ENCODE results near the gene COL28A1.

COL28A1 gene

DNA sequence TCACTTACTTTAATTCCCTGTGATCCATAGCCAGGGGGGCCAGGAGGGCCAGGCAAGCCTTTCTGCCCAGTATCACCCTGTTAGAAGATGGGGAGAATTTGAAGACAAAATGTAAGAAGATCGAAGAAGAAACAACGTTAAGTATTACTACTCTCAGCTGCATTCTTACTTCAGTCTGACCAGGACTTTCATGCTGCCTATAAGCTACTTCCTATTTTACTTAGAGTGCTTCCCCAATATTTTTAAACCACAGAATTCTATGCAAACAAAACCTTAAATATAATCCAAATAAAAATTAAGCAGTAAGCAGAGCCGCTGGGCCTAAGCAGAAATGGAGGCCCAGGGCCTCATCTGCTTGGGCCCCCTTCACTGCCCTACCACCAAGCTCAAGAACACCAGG lies 117.8 kb downstream of the COL28A1 start:
- no peak for TF ChIP-seq EZH2phosphoT487 (IDR thresholded peaks at IDR 0.05; ENCODE audit: borderline replicate concordance, low read length)
- TF ChIP-seq, protein P1, sequence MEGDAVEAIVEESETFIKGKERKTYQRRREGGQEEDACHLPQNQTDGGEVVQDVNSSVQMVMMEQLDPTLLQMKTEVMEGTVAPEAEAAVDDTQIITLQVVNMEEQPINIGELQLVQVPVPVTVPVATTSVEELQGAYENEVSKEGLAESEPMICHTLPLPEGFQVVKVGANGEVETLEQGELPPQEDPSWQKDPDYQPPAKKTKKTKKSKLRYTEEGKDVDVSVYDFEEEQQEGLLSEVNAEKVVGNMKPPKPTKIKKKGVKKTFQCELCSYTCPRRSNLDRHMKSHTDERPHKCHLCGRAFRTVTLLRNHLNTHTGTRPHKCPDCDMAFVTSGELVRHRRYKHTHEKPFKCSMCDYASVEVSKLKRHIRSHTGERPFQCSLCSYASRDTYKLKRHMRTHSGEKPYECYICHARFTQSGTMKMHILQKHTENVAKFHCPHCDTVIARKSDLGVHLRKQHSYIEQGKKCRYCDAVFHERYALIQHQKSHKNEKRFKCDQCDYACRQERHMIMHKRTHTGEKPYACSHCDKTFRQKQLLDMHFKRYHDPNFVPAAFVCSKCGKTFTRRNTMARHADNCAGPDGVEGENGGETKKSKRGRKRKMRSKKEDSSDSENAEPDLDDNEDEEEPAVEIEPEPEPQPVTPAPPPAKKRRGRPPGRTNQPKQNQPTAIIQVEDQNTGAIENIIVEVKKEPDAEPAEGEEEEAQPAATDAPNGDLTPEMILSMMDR (IDR thresholded peaks at IDR 0.05; ENCODE audit: low read depth, low read length, poor library complexity, severe bottlenecking) = no peak
- Histone ChIP-seq H3K27ac (ENCODE audit: low read depth, low read length) (no peak overlapping the region), H3K27me3 (ENCODE audit: control insufficient read depth, low read length) (peaks cover 11% of the 10 kb centered on the region; the same call in 1 of the 2 replicates), H3K4me3 (ENCODE audit: low read length) (no peak overlapping the region), H3F3A (ENCODE audit: control insufficient read depth, insufficient read depth) (no peaks in the 10 kb centered on the region), H4K20me1 (ENCODE audit: control insufficient read depth, insufficient read depth, low read depth, low read length) (no peaks in the 10 kb centered on the region), H3K9me3 (ENCODE audit: control insufficient read depth, insufficient read depth, low read length) (no peaks in the 10 kb centered on the region), H3K4me1 (ENCODE audit: control insufficient read depth, low read length) (no peaks in the 10 kb centered on the region), H3K9me2 (replicated peaks; ENCODE audit: control insufficient read depth, low read length) (no peaks in the 10 kb centered on the region), H3K4me2 (ENCODE audit: low read length) (no peak overlapping the region), H3K36me3 (ENCODE audit: control insufficient read depth, low read length) (no peaks in the 10 kb centered on the region), H3K79me2 (ENCODE audit: control insufficient read depth, low read length) (no peaks in the 10 kb centered on the region)

DNA sequence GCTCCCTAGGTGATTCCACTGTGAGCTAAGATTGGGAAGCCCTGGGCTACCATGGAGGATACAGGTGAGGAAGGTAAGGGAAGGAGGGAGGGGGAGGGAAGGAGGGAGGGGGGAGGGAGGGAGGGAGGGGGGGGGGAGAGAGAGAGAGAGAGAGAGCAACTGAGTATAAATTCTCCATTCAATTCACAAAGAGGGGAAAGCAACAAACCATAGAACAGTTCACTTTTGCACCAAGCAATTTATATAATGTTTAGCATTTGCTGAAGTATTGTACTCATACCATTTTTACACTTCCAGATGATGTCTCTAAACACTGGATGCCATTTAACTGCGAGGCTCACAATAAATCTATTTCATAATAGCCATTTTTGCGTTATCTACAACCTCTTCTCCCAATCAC lies 118.3 kb downstream of the COL28A1 start:
- Histone ChIP-seq H3K27me3 (ENCODE audit: control insufficient read depth, low read length) (peaks cover 11% of the 10 kb centered on the region; the same call in 1 of the 2 replicates), H3K4me1 (ENCODE audit: control insufficient read depth, low read length) (no peaks in the 10 kb centered on the region), H3K4me2 (ENCODE audit: low read length) (no peak overlapping the region), H4K20me1 (ENCODE audit: control insufficient read depth, insufficient read depth, low read depth, low read length) (no peaks in the 10 kb centered on the region), H3K36me3 (ENCODE audit: control insufficient read depth, low read length) (no peaks in the 10 kb centered on the region), H3K9me3 (ENCODE audit: control insufficient read depth, insufficient read depth, low read length) (no peaks in the 10 kb centered on the region), H3K9me2 (replicated peaks; ENCODE audit: control insufficient read depth, low read length) (no peaks in the 10 kb centered on the region), H3K27ac (ENCODE audit: low read depth, low read length) (no peak overlapping the region), H3K4me3 (ENCODE audit: low read length) (no peak overlapping the region), H3F3A (ENCODE audit: control insufficient read depth, insufficient read depth) (no peaks in the 10 kb centered on the region), H3K79me2 (ENCODE audit: control insufficient read depth, low read length) (no peaks in the 10 kb centered on the region)
- TF ChIP-seq, protein P1 (IDR thresholded peaks at IDR 0.05; ENCODE audit: low read depth, low read length, poor library complexity, severe bottlenecking) = no peak
- no peak for TF ChIP-seq EZH2phosphoT487 (IDR thresholded peaks at IDR 0.05; ENCODE audit: borderline replicate concordance, low read length)

DNA sequence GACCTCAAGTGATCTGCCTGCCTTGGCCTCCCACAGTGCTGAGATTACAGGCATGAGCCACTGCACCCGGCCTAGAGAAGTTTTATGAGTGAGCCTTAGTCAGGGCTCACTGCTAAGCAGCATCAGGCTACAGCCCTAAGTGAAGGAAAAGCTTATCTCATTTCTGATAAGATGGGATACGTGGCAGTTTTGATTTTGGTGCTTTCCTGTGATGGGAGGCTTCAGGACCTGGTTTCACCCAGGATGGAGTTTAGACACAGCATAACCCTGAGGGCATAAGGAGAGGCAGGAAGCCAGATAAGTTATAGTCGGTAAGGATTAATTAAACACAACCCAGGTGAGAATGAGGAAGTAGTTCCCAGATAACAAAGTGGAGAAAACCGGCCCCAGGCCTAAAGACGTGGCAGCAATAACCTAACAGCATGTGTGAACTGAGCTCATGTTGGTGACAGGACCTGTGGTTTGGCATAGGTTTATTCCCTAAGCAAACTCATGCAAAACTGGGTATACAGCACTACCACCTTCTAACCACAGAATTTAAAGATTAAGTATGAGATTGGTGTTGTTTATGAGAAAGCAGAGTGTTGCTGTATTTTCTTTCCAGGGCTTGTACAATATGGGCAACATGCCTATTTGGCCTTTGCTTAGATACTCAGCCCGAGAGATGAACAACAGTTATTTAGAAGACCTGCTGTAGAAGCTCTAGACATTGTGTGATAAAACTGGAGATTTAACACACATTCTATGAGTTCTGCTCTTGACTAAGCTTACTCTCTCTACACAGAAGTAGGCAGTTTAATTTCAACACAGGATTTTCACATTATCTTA lies 119.4 kb downstream of the COL28A1 start:
- no peaks in the 10 kb centered on the region for H3K9me2 ChIP-seq (replicated peaks; ENCODE audit: control insufficient read depth, low read length)
- no peaks in the 10 kb centered on the region for H3K4me1 ChIP-seq (ENCODE audit: control insufficient read depth, low read length)
- H3K27me3 ChIP-seq (ENCODE audit: control insufficient read depth, low read length) = peaks cover 5% of the 10 kb centered on the region; the same call in 1 of the 2 replicates
- no peak overlapping the region for H3K27ac ChIP-seq (ENCODE audit: low read depth, low read length)
- H3K36me3 ChIP-seq (ENCODE audit: control insufficient read depth, low read length) = no peaks in the 10 kb centered on the region
- no peaks in the 10 kb centered on the region for H3K79me2 ChIP-seq (ENCODE audit: control insufficient read depth, low read length)
- H3K9me3 ChIP-seq (ENCODE audit: control insufficient read depth, insufficient read depth, low read length) = no peaks in the 10 kb centered on the region
- H3F3A ChIP-seq (ENCODE audit: control insufficient read depth, insufficient read depth) = no peaks in the 10 kb centered on the region
- no peak overlapping the region for H3K4me2 ChIP-seq (ENCODE audit: low read length)
- TF ChIP-seq, protein P1 (IDR thresholded peaks at IDR 0.05; ENCODE audit: low read depth, low read length, poor library complexity, severe bottlenecking) = no peak
- TF ChIP-seq EZH2phosphoT487 (IDR thresholded peaks at IDR 0.05; ENCODE audit: borderline replicate concordance, low read length) = no peak
- H3K4me3 ChIP-seq (ENCODE audit: low read length) = no peak overlapping the region
- H4K20me1 ChIP-seq (ENCODE audit: control insufficient read depth, insufficient read depth, low read depth, low read length) = no peaks in the 10 kb centered on the region

All from DOHH2 (cell line).